PC-3 (cell line): ENCODE data around the gene SFI1. TPM values are rescaled to one million over a fixed set of nuclear protein-coding genes. Genes with fewer than 3 reads are reported as not detected.

Source experiments
- ATAC-seq: fragments of 200-7000 bp; cut with Tn5 transposase; 2 replicates; pipeline ENCODE4 v1.9.1; 2020; ENCODE audit warnings: mild to moderate bottlenecking, moderate library complexity
- BruUV-seq: library from RNA; stranded (reverse); fragments of 400-500 nt; replicated peaks from 2 replicates; lab custom pipeline; 2021; lab: Mats Ljungman, UMichigan
- CTCF ChIA-PET: fragments of 300-600 bp; sonication (Branson Sonifier 250); formaldehyde crosslinking; loops from one replicate; lab custom pipeline; 2022; ENCODE audit warnings: antibody characterized with exemption; lab: Charles Lee
- POLR2A ChIA-PET: fragments of 300-600 bp; sonication (Branson Sonifier 250); formaldehyde crosslinking; loops from one replicate; lab custom pipeline; 2022; ENCODE audit warnings: antibody characterized with exemption; ENCODE audit not compliant: unreplicated experiment; lab: Charles Lee
- DNase-seq: peaks from one replicate; pipeline ENCODE4 v3.0.0-alpha.2; 2015
- H2AFZ ChIP-seq: fragments of 300-600 bp; sonication (generic); 2 replicates; pipeline ENCODE4 v1.6.0; 2016; ENCODE audit warnings: antibody characterized with exemption, low read length
- H3F3A ChIP-seq: fragments of 300-600 bp; sonication (generic); one replicate; pipeline ENCODE4 v1.6.0; 2017; ENCODE audit warnings: antibody characterized with exemption, low read length, control low read depth, mild to moderate bottlenecking; ENCODE audit not compliant: unreplicated experiment
- H3K27ac ChIP-seq: fragments of 300-600 bp; sonication (generic); 2 replicates; pipeline ENCODE4 v1.5.1; 2016; ENCODE audit warnings: mild to moderate bottlenecking, low read length
- H3K27me3 ChIP-seq: fragments of 300-600 bp; sonication (generic); 2 replicates; pipeline ENCODE4 v1.6.1; 2016; ENCODE audit warnings: low read length, mixed read lengths
- H3K36me3 ChIP-seq: fragments of 300-600 bp; sonication (generic); 2 replicates; pipeline ENCODE4 v1.6.1; 2016; ENCODE audit warnings: low read depth, mixed run types, low read length, mixed read lengths
- H3K4me1 ChIP-seq: fragments of 300-600 bp; sonication (generic); 2 replicates; pipeline ENCODE4 v1.5.1; 2016; ENCODE audit warnings: low read length; ENCODE audit not compliant: insufficient read depth
- H3K4me2 ChIP-seq: fragments of 300-600 bp; sonication (generic); 2 replicates; pipeline ENCODE4 v1.6.0; 2016; ENCODE audit warnings: low read length
- H3K4me3 ChIP-seq: fragments of 300-600 bp; sonication (generic); 2 replicates; pipeline ENCODE4 v1.5.1; 2016; ENCODE audit warnings: mild to moderate bottlenecking, low read length, mixed read lengths
- H3K79me2 ChIP-seq: fragments of 300-600 bp; sonication (generic); 2 replicates; pipeline ENCODE4 v1.6.1; 2017; ENCODE audit warnings: low read length, mixed read lengths
- H3K9ac ChIP-seq: fragments of 300-600 bp; sonication (generic); 2 replicates; pipeline ENCODE4 v1.6.0; 2016; ENCODE audit warnings: mild to moderate bottlenecking, low read length
- H3K9me2 ChIP-seq: fragments of 300-600 bp; sonication (generic); replicated peaks from 2 replicates; pipeline ENCODE4 v1.6.1; 2016; ENCODE audit warnings: mixed run types, low read length, mixed read lengths
- H3K9me3 ChIP-seq: fragments of 300-600 bp; sonication (generic); 2 replicates; pipeline ENCODE4 v1.6.1; 2016; ENCODE audit warnings: low read length, mixed read lengths
- H4K20me1 ChIP-seq: fragments of 300-600 bp; sonication (generic); 2 replicates; pipeline ENCODE4 v1.6.1; 2016; ENCODE audit warnings: low read length, mixed read lengths
- CTCF ChIP-seq: fragments of 300-600 bp; sonication (generic); conservative IDR thresholded peaks from 2 replicates; pipeline ENCODE4 v1.5.1; 2017; ENCODE audit warnings: antibody characterized with exemption, low read depth, mild to moderate bottlenecking, low read length
- EZH2 ChIP-seq: fragments of 300-600 bp; sonication (generic); IDR thresholded peaks from one replicate; pipeline ENCODE4 v1.6.1; 2017; ENCODE audit warnings: antibody characterized with exemption, mild to moderate bottlenecking, low read length; ENCODE audit not compliant: unreplicated experiment
- EZH2phosphoT487 ChIP-seq: fragments of 300-600 bp; sonication (generic); IDR thresholded peaks from 2 replicates; pipeline ENCODE4 v1.6.1; 2018; ENCODE audit warnings: mild to moderate bottlenecking, antibody characterized with exemption, low read length, borderline replicate concordance
- intact Hi-C: fragments of 100-400 bp; cut with micrococcal nuclease; formaldehyde crosslinking; loops from 2 replicates; pipeline ENCODE4 v1.9.0; 2023
- total RNA-seq: library from RNA; depleted of rRNA; stranded (reverse); fragments of >200 nt; gene quantifications from 2 replicates; pipeline ENCODE4 v1.2.3, GENCODE V29; 2014

SFI1 gene
- total RNA-seq, 1 experiment from 2014 or later, result 22.5 TPM

- no peaks in the 10 kb centered on the region for H3K4me1 ChIP-seq
- TF ChIP-seq CTCF (no peak), EZH2phosphoT487 (no peak), EZH2 (no peak)
- H3K9me2 ChIP-seq, result no peaks in the 10 kb centered on the region
- BruUV-seq, result no TSS peak
- H3K27me3 ChIP-seq, result no peaks in the 10 kb centered on the region
- DNase-seq (no peak), ATAC-seq (no peak)
- no peaks in the 10 kb centered on the region for H3K9me3 ChIP-seq
- H3K79me2 ChIP-seq, result no peaks in the 10 kb centered on the region
- no peaks in the 10 kb centered on the region for H3K36me3 ChIP-seq
- CTCF ChIA-PET, result no interaction called here
- H4K20me1 ChIP-seq, result no peaks in the 10 kb centered on the region
- no peak overlapping the region for H2AFZ ChIP-seq
- intact Hi-C loops, result no loop called here
- no peak overlapping the region for H3K9ac ChIP-seq
- no peak overlapping the region for H3K27ac ChIP-seq
- POLR2A ChIA-PET, result no interaction called here
- no peaks in the 10 kb centered on the region for H3F3A ChIP-seq
- no peak overlapping the region for H3K4me2 ChIP-seq
- H3K4me3 ChIP-seq, result no peak overlapping the region
Observed at GRCh38 chr22:31540966-31541365, 44.6 kb downstream of the SFI1 start.

GRCh38 chr22:31544481-31545480 lies 48.4 kb downstream of the SFI1 start:
- Histone ChIP-seq H2AFZ (no peak overlapping the region), H3F3A (no peaks in the 10 kb centered on the region), H3K4me2 (no peak overlapping the region), H3K27me3 (no peaks in the 10 kb centered on the region), H3K36me3 (no peaks in the 10 kb centered on the region), H3K79me2 (no peaks in the 10 kb centered on the region), H3K9me3 (no peaks in the 10 kb centered on the region), H3K4me3 (no peak overlapping the region), H3K9me2 (no peaks in the 10 kb centered on the region), H3K9ac (no peak overlapping the region), H3K27ac (no peak overlapping the region), H4K20me1 (no peaks in the 10 kb centered on the region), H3K4me1 (no peaks in the 10 kb centered on the region)
- CTCF ChIA-PET, result no interaction called here
- intact Hi-C loops, result no loop called here
- no peak for ATAC-seq
- no peak for DNase-seq
- no TSS peak for BruUV-seq
- POLR2A ChIA-PET, result no interaction called here
- no peak for TF ChIP-seq CTCF
- no peak for TF ChIP-seq EZH2
- no peak for TF ChIP-seq EZH2phosphoT487

- Histone ChIP-seq H3K4me1 (no peaks in the 10 kb centered on the region), H3K9me2 (no peaks in the 10 kb centered on the region), H3K27ac (no peak overlapping the region), H4K20me1 (no peaks in the 10 kb centered on the region), H3K4me3 (no peak overlapping the region), H2AFZ (no peak overlapping the region), H3K27me3 (no peaks in the 10 kb centered on the region), H3K79me2 (no peaks in the 10 kb centered on the region), H3F3A (no peaks in the 10 kb centered on the region), H3K4me2 (no peak overlapping the region), H3K9ac (no peak overlapping the region), H3K36me3 (no peaks in the 10 kb centered on the region), H3K9me3 (no peaks in the 10 kb centered on the region)
- CTCF ChIA-PET, result no interaction called here
- ATAC-seq (no peak), DNase-seq (no peak)
- intact Hi-C loops, result no loop called here
- POLR2A ChIA-PET, result no interaction called here
- TF ChIP-seq EZH2phosphoT487 (no peak), CTCF (no peak), EZH2 (no peak)
- BruUV-seq, result no TSS peak
Observed at GRCh38 chr22:31550871-31551370, 54.6 kb downstream of the SFI1 start.
